Mesodermal cell (in vitro differentiated cells): Measurements from ENCODE around the gene VPS16.

Experiments used
- H3K27ac ChIP-seq: 2 replicates; pipeline ENCODE4 v1.7.0; 2013; ENCODE audit warnings: mild to moderate bottlenecking, low read depth, low read length, moderate library complexity; ENCODE audit not compliant: severe bottlenecking
- H3K36me3 ChIP-seq: 2 replicates; pipeline ENCODE4 v1.7.1; 2013; ENCODE audit warnings: mild to moderate bottlenecking, low read length, moderate library complexity; ENCODE audit not compliant: control insufficient read depth, insufficient read depth
- H3K4me1 ChIP-seq: one replicate; pipeline ENCODE4 v1.7.1; 2013; ENCODE audit warnings: mild to moderate bottlenecking, low read length; ENCODE audit not compliant: insufficient read depth, control insufficient read depth, poor library complexity, severe bottlenecking
- H3K4me3 ChIP-seq: 2 replicates; pipeline ENCODE4 v1.7.0; 2013; ENCODE audit warnings: low read length, control low read depth, mild to moderate bottlenecking; ENCODE audit not compliant: insufficient read depth, poor library complexity, severe bottlenecking; ENCODE audit errors: extremely low read depth
- H3K9me3 ChIP-seq: 2 replicates; pipeline ENCODE4 v1.7.1; 2013; ENCODE audit warnings: mild to moderate bottlenecking, low read length, moderate library complexity; ENCODE audit not compliant: control insufficient read depth
- WGBS, 2 experiments: methylation state at CpG; one replicate each; pipeline ENCODE4 v1.1.5; 2013; ENCODE audit warnings: missing lambda C conversion rate in 2 of 2; ENCODE audit not compliant: insufficient coverage in 2 of 2; 5-methylcytosine and 5-hydroxymethylcytosine counted together

The VPS16 gene

DNA sequence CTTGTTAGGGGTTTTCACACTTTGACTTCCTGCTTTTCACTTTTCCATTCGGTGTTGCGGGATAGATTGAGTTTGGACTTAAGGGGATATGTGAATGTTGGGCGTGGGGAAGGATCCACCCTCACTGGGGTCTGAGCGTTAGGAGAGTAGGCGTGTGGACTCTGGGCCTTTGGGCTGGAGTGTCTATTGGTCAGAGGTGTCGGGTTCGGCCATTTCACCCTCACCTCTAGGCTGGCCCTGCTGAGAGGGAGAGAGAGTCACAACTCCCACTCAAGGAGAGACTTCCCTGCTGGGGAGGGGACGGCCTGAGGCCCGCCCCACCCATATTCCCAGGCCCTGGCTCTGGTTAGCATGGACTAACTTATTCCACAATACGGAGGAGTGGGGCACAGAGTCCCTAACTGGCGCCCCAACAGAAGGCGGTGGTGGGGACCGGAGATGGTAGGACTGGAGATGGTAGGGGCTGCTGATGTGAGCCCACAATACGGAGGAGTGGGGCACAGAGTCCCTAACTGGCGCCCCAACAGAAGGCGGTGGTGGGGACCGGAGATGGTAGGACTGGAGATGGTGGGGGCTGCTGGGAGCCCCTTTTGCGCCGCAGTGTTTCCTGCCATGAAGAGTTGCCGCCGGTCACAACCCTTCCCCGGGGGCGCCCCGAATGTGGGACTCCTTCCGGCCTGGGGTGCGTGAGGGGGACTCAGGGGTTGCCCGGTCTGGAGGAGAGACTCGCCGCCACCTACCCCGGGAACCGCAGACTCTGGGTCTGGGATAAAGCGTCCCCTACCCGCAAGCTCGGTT is 31.3 kb downstream of the VPS16 start:
- Histone ChIP-seq H3K36me3 (peaks cover 10% of the 10 kb centered on the region), H3K4me1 (peaks cover 13% of the 10 kb centered on the region), H3K4me3 (peak overlapping the region; percentile 81), H3K27ac (no peak overlapping the region), H3K9me3 (no peaks in the 10 kb centered on the region)
- WGBS, 2 experiments, result 46 to 61% methylated on average over 24 to 28 of the region's 34 CpGs

DNA sequence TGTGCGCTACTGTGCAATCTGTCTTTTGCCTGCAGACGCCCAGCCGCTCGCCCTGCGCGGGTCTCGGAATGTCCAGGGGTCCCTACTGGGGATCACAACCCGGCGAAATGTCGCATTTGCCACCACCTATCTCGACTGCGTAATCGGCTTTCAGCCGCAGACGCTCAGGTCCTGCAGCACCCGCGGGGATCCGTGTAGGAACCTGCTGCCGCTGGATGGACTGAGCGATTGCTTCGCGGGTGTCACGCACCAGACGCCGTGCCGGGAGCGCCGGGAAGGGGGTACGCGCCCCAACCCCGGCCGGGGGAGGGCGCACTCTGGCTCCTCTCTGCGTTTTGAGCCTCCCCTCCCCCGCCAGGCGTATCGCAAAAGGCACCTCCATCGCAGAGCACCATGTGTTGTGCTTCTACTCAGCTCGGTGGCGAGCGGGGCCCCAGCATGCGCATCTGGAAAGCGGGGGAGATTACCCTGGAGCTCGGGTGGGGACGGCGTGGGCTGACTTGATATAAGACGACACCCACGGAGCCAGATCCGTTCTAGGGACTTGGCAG is 32.0 kb downstream of the VPS16 start:
- Histone ChIP-seq H3K4me1 (peaks cover 13% of the 10 kb centered on the region), H3K4me3 (peak overlapping the region; percentile 81), H3K9me3 (no peaks in the 10 kb centered on the region), H3K27ac (no peak overlapping the region), H3K36me3 (peaks cover 13% of the 10 kb centered on the region)
- 2 to 5% methylated on average over 33 to 49 of the region's 49 CpGs for WGBS, 2 experiments

DNA sequence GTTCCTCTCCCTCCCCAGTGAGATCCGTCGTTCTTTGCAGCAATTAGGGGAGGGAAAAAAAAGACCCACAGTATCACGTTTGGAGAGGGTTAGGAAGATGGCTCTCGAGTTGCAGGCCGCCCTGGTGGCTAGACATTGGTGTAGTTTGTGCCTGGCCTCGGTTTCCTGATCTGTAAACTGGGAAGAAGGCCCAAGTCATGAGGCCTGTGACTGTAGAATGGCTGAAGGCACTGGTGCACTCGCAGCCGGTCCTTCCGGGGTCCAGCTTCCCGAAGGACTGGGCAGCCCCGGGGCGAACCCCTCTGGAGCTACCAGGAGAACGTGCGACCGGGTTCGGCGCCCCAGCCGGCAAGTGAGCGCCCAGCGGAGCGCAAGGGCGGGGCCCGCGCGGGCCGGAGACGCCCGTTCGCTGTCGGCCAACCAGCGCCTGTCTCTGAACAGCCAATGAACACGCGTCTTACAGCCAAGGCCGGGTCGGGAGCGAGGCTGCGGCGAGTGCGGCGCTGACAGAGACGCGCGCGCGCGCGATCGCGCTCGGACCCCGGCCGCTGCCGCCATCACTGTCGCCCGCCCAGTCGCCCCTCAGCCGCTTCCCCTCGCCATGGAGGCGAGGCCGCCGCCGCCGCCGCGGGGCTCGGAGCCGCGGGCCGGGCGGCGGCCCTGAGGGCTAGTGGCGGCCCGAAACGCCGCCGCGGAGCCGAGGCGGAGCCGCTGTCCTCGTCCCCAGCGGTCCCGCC is 32.6 kb downstream of the VPS16 start, which contains the start of gene PTPRA:
Gene PTPRA (plus strand): TSS at position 472 of the 737 bp plus-strand sequence. CDS start 90,797 bp downstream, outside the sequence.
- WGBS, 2 experiments, result 0% methylated on average over 72 to 77 of the region's 83 CpGs
- Histone ChIP-seq H3K4me3 (peak within 1 kb of the TSS; percentile 81), H3K9me3 (no peaks in the 10 kb centered on the region), H3K36me3 (peaks cover 16% of the 10 kb centered on the region), H3K27ac (peak within 1 kb of the TSS; percentile 66), H3K4me1 (peaks cover 13% of the 10 kb centered on the region)

DNA sequence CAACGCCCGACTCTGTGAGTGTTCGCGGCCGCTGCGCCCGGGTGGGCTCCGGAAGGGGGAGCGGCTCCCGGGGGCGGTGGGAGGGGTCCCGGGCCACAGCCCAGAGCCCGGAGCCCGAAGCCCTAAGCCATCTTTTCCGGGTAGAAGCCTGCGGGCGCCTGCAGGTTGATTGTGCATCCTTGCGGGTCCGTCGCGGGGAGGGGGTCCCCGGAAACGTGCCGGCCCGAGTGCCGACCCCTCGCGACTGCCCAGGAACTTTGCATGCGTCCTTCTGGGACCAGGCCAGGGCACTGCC is 33.1 kb downstream of the VPS16 start:
- no peaks in the 10 kb centered on the region for H3K9me3 ChIP-seq
- H3K27ac ChIP-seq, result peak overlapping the region; percentile 66
- peaks cover 13% of the 10 kb centered on the region for H3K4me1 ChIP-seq
- H3K36me3 ChIP-seq, result peaks cover 20% of the 10 kb centered on the region
- peak overlapping the region; percentile 81 for H3K4me3 ChIP-seq
- WGBS, 2 experiments, result 0% methylated on average over 22 to 23 of the region's 29 CpGs

DNA sequence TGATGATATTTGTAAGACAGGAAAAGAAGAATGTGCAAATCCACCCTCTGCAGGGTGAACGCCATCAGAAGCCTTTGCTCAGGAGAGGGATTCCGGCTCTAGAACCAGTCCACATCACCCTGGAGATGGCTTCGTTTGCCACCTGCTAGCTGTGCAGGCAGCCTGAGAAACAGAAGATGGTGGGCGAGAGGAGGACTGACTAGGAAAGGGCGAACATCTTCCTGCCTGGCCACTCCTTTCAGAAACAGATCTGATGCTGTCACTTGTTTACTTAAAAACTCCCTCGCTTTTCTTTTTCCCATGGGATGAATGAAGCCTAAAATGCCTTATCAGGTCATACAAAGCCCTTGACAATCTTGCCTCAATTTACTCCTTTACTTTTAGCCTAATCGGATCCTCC is 33.9 kb downstream of the VPS16 start:
- no peaks in the 10 kb centered on the region for H3K9me3 ChIP-seq
- H3K27ac ChIP-seq, result no peak overlapping the region
- H3K36me3 ChIP-seq, result peaks cover 20% of the 10 kb centered on the region
- WGBS, 2 experiments, result 60% methylated on average over 6 of the region's 7 CpGs
- H3K4me3 ChIP-seq, result peak overlapping the region; percentile 81
- H3K4me1 ChIP-seq, result peaks cover 13% of the 10 kb centered on the region

DNA sequence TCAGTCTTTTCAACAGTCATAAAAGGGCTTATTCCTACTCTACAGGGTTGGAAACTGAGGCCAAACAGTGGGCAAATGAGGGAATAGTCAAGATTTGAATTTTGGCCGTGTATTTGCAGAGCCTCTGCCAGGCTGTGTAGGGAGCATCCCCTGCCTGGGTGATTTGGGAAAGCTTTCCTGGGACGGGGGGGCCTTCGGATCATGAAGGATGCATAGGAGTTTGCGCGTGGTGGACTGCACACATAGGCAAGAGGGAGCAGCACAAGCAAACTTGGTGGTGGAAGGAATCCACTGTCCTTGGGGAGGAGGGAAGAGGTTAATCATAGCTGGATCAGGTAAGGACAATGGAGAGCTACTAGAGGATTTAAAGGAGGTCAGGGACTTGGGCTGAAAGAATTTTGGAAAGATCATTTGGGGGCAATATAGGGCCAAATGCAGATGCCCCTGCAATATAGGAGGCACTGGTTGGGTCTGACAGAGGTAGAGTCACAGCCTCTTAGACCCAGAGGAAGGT is 35.2 kb downstream of the VPS16 start:
- Histone ChIP-seq H3K4me1 (peaks cover 8% of the 10 kb centered on the region), H3K9me3 (no peaks in the 10 kb centered on the region), H3K4me3 (no peak overlapping the region), H3K27ac (no peak overlapping the region), H3K36me3 (peaks cover 20% of the 10 kb centered on the region)
- WGBS, 2 experiments, result 97 to 100% methylated on average over 3 to 5 of the region's 5 CpGs

DNA sequence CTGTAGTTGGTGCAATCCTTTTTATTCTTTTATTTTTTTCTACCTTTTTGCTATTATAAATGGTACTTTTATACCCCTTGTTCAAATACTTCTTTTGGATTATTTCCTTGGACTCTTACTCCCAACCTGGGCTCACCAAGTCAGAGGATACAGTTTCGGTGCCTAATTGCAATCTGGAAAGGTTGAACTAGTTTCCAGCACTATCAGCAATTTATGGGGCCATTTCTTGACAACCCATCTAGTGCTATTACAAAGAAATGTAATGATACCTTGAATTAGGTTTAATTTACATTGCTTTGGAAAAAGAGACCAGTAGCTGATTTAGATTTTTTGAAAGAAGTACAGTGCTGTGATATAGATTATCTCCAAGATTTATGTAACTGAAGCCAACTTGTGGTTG is 38.0 kb downstream of the VPS16 start:
- Histone ChIP-seq H3K4me3 (no peak overlapping the region), H3K9me3 (no peaks in the 10 kb centered on the region), H3K4me1 (no peaks in the 10 kb centered on the region), H3K36me3 (peaks cover 27% of the 10 kb centered on the region), H3K27ac (no peak overlapping the region)
- WGBS, 2 experiments, result 100% methylated on average over 1 of the region's 1 CpG; no CpG with 5 or more reads in 1 of the 2 experiments

DNA sequence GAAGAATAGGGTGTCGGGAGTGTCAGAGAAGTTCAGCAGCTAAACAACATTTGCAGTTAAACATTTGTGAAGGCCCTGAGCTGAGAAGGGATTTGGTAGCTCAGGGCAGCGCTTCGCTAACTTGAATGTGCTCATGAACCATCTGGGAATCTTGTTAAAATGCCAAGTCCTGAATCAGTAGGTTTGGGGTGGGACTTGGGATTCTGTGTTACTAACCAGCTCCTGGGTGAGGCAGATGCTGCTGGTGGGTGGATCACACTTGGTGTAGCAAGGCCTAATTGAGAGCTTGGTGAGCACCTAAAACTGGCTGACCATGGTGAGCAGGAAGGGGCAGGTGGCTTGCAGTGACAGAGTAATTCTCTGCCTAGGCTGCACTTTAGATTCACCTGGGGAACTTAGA is 38.6 kb downstream of the VPS16 start:
- WGBS, 2 experiments, result 93 to 96% methylated on average over 3 of the region's 3 CpGs
- H3K9me3 ChIP-seq, result no peaks in the 10 kb centered on the region
- no peaks in the 10 kb centered on the region for H3K4me1 ChIP-seq
- no peak overlapping the region for H3K27ac ChIP-seq
- peaks cover 27% of the 10 kb centered on the region for H3K36me3 ChIP-seq
- no peak overlapping the region for H3K4me3 ChIP-seq

DNA sequence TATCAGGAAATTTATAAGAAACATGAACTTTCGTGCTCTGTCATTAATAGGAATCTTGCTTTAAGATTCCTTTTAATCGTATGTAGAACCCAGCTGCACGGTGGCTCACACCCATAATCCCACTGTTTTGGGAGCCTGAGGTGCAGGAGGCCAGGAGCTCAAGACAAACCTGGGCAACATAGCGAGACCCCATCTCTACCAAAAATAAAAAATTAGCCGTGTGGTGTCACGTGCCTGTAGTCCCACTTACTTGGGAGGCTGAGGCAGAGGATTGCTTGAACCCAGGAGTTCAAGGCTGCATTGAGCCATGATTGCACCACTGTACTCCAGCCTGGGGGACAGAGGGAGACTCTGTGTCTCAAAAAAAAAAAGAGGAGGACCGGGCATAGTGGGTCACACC is 40.1 kb downstream of the VPS16 start:
- Histone ChIP-seq H3K4me1 (no peaks in the 10 kb centered on the region), H3K36me3 (peaks cover 21% of the 10 kb centered on the region), H3K27ac (no peak overlapping the region), H3K4me3 (no peak overlapping the region), H3K9me3 (no peaks in the 10 kb centered on the region)
- WGBS, 2 experiments, result 81 to 84% methylated on average over 4 to 6 of the region's 7 CpGs

DNA sequence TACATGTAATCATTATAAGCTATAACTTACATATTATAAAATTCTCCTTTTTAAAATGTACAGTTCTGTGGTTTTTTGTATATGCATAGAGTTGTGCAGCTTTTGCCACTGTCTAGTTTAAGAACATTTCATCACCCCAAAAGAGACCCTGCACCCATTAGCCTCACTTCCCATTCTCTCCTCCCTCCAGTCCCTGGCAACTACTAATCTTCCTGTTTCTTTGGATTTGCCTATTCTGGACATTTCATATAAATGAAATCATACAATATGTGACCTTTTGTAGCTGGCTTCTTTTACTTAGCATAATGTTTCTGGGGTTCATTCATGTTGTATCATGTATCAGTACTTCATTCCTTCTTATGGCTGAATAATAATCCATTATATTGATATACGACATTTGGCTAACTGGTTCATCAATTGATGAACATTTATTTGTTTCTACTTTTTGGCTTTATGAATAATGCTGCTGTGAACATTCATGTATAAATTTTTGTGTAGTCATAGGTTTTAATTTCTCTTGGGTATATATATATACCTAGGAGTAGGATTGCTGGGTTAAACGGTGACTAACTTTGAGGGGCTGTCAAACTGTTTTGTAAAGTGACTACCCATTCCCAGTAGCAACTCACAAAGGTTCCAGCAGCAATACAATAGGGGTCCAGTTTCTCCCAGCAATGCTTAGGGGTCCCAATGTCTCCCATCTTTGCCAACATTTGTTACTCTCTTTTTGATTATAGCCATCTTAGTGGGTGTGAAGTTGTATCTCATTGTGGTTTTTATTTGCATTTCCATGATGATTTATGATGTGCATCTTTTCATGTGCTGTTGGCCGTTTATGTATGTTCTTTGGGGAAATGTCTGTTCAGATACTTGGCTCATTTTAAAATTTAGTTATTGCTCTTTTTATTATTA is 43.4 kb downstream of the VPS16 start:
- no peak overlapping the region for H3K4me3 ChIP-seq
- H3K27ac ChIP-seq, result no peak overlapping the region
- peaks cover 8% of the 10 kb centered on the region for H3K36me3 ChIP-seq
- H3K4me1 ChIP-seq, result no peaks in the 10 kb centered on the region
- WGBS, 2 experiments, result no CpG with 5 or more reads among the region's 3 CpGs
- H3K9me3 ChIP-seq, result no peaks in the 10 kb centered on the region
